HEK293 (cell line): ENCODE measurements around the gene IL17F.

ENCODE experiments used
- CTCF ChIA-PET: fragments of 350-600 bp; formaldehyde crosslinking; extraction: SDS; loops from one replicate; lab custom pipeline; 2021; ENCODE audit warnings: antibody characterized with exemption; lab: Yijun Ruan, JAX
- POLR2A ChIA-PET: fragments of 300-600 bp; formaldehyde crosslinking; extraction: SDS; loops from one replicate; lab custom pipeline; 2020; ENCODE audit warnings: antibody characterized with exemption, inconsistent platforms; lab: Yijun Ruan, JAX
- H3K27ac ChIP-seq: fragments of 200-500 bp; sonication (Bioruptor generic); 2 replicates; pipeline ENCODE4 v1.5.1; 2014; ENCODE audit warnings: low read depth, low read length, control low read depth, inconsistent platforms; ENCODE audit errors: extremely low read depth
- H3K36me3 ChIP-seq, 2 experiments: fragments of 200-500 bp in 1 of 2; sonication (Bioruptor generic) in 1 of 2; 1 replicate in 1 of 2; 2 replicates in 1 of 2; pipeline ENCODE4 v1.5.1; 2014 to 2017; ENCODE audit warnings: inconsistent platforms in 2 of 2, low read length in 2 of 2; ENCODE audit not compliant: control insufficient read depth in 2 of 2, insufficient read depth in 1 of 2
- H3K4me1 ChIP-seq: fragments of 200-500 bp; sonication (Bioruptor generic); 2 replicates; pipeline ENCODE4 v1.5.1; 2014; ENCODE audit warnings: mild to moderate bottlenecking, low read length, inconsistent platforms; ENCODE audit not compliant: control insufficient read depth, insufficient read depth
- H3K4me3 ChIP-seq: 2 replicates; pipeline ENCODE4 v1.5.1; 2011; ENCODE audit warnings: low read depth, mild to moderate bottlenecking, control low read depth, low read length, moderate library complexity
- H3K9me3 ChIP-seq: fragments of 200-500 bp; sonication (Bioruptor generic); 2 replicates; pipeline ENCODE4 v1.5.1; 2014; ENCODE audit warnings: low read depth, low read length, inconsistent platforms; ENCODE audit not compliant: control insufficient read depth, insufficient read depth
- HOXD13 ChIP-seq: sonication (generic); formaldehyde crosslinking; IDR thresholded peaks from 2 replicates; pipeline ENCODE4 v1.8.0; 2022; ENCODE audit warnings: missing genetic modification reagents, borderline replicate concordance
- MYNN ChIP-seq: fragments of 450-650 bp; formaldehyde crosslinking; IDR thresholded peaks from 2 replicates; pipeline ENCODE4 v1.5.1; 2016; ENCODE audit warnings: missing biosample characterization, missing genetic modification characterization, borderline replicate concordance
- SP2 ChIP-seq: fragments of 450-650 bp; formaldehyde crosslinking; IDR thresholded peaks from 2 replicates; pipeline ENCODE4 v1.5.1; 2016; ENCODE audit warnings: missing biosample characterization, missing genetic modification characterization
- ZBTB48 ChIP-seq: fragments of 450-650 bp; formaldehyde crosslinking; IDR thresholded peaks from 2 replicates; pipeline ENCODE4 v1.5.1; 2016; ENCODE audit warnings: missing biosample characterization, missing genetic modification characterization
- ZIC2 ChIP-seq: fragments of 450-650 bp; formaldehyde crosslinking; IDR thresholded peaks from 2 replicates; pipeline ENCODE4 v1.5.1; 2016; ENCODE audit warnings: missing biosample characterization, missing genetic modification characterization
- ZNF114 ChIP-seq: fragments of 450-650 bp; formaldehyde crosslinking; IDR thresholded peaks from 2 replicates; pipeline ENCODE4 v1.5.0; 2017; ENCODE audit warnings: missing biosample characterization, missing genetic modification characterization
- ZNF157 ChIP-seq: fragments of 450-650 bp; formaldehyde crosslinking; IDR thresholded peaks from 2 replicates; pipeline ENCODE4 v1.5.1; 2016; ENCODE audit warnings: missing biosample characterization, missing genetic modification characterization
- ZNF174 ChIP-seq: fragments of 450-650 bp; formaldehyde crosslinking; IDR thresholded peaks from 2 replicates; pipeline ENCODE4 v1.5.0; 2017; ENCODE audit warnings: missing biosample characterization, mild to moderate bottlenecking, missing genetic modification characterization
- ZNF19 ChIP-seq: fragments of 450-650 bp; formaldehyde crosslinking; IDR thresholded peaks from 2 replicates; pipeline ENCODE4; 2016; ENCODE audit warnings: missing biosample characterization, missing genetic modification characterization, low read depth
- ZNF350 ChIP-seq: fragments of 450-650 bp; formaldehyde crosslinking; IDR thresholded peaks from 2 replicates; pipeline ENCODE4 v1.5.0; 2017; ENCODE audit warnings: missing biosample characterization, mild to moderate bottlenecking, missing genetic modification characterization
- ZNF510 ChIP-seq: fragments of 450-650 bp; formaldehyde crosslinking; IDR thresholded peaks from 2 replicates; pipeline ENCODE4 v1.5.1; 2018; ENCODE audit warnings: mild to moderate bottlenecking, missing genetic modification characterization, missing biosample characterization; ENCODE audit not compliant: insufficient replicate concordance
- ZNF600 ChIP-seq: fragments of 450-650 bp; formaldehyde crosslinking; IDR thresholded peaks from 2 replicates; pipeline ENCODE4 v1.5.1; 2016; ENCODE audit warnings: missing biosample characterization, missing genetic modification characterization
- ZNF785 ChIP-seq: fragments of 450-650 bp; formaldehyde crosslinking; IDR thresholded peaks from 2 replicates; pipeline ENCODE4 v1.5.1; 2016; ENCODE audit warnings: missing biosample characterization, missing genetic modification characterization
- ZSCAN16 ChIP-seq: fragments of 450-650 bp; formaldehyde crosslinking; IDR thresholded peaks from 2 replicates; pipeline ENCODE4 v1.5.1; 2016; ENCODE audit warnings: missing biosample characterization, missing genetic modification characterization
- TF ChIP-seq, protein P1 (sequence below): fragments of 450-650 bp; formaldehyde crosslinking; IDR thresholded peaks from 2 replicates; pipeline ENCODE4 v1.5.1; 2017; ENCODE audit warnings: missing biosample characterization, missing genetic modification characterization
- TF ChIP-seq, protein P2 (sequence below): sonication (generic); formaldehyde crosslinking; IDR thresholded peaks from 2 replicates; pipeline ENCODE4 v1.8.1; 2022; ENCODE audit warnings: mild to moderate bottlenecking, moderate library complexity, missing genetic modification reagents
- TF ChIP-seq, protein P3 (sequence below): fragments of 450-650 bp; formaldehyde crosslinking; IDR thresholded peaks from 2 replicates; pipeline ENCODE4 v1.5.1; 2017; ENCODE audit warnings: missing biosample characterization, missing genetic modification characterization
- TF ChIP-seq, protein P4 (sequence below): fragments of 450-650 bp; formaldehyde crosslinking; IDR thresholded peaks from 2 replicates; pipeline ENCODE4 v1.5.1; 2016; ENCODE audit warnings: missing biosample characterization, missing genetic modification characterization
- TF ChIP-seq, protein P5 (sequence below): fragments of 450-650 bp; formaldehyde crosslinking; IDR thresholded peaks from 2 replicates; pipeline ENCODE4 v1.5.1; 2016; ENCODE audit warnings: missing biosample characterization, missing genetic modification characterization, borderline replicate concordance
- TF ChIP-seq, protein P6 (sequence below): fragments of 450-650 bp; IDR thresholded peaks from 2 replicates; pipeline ENCODE4 v1.5.1; 2018; ENCODE audit warnings: missing biosample characterization, mild to moderate bottlenecking, missing genetic modification characterization
- TF ChIP-seq, protein P7 (sequence below): fragments of 450-650 bp; formaldehyde crosslinking; IDR thresholded peaks from 2 replicates; pipeline ENCODE4 v1.5.1; 2016; ENCODE audit warnings: missing biosample characterization, missing genetic modification characterization

The IL17F gene

DNA sequence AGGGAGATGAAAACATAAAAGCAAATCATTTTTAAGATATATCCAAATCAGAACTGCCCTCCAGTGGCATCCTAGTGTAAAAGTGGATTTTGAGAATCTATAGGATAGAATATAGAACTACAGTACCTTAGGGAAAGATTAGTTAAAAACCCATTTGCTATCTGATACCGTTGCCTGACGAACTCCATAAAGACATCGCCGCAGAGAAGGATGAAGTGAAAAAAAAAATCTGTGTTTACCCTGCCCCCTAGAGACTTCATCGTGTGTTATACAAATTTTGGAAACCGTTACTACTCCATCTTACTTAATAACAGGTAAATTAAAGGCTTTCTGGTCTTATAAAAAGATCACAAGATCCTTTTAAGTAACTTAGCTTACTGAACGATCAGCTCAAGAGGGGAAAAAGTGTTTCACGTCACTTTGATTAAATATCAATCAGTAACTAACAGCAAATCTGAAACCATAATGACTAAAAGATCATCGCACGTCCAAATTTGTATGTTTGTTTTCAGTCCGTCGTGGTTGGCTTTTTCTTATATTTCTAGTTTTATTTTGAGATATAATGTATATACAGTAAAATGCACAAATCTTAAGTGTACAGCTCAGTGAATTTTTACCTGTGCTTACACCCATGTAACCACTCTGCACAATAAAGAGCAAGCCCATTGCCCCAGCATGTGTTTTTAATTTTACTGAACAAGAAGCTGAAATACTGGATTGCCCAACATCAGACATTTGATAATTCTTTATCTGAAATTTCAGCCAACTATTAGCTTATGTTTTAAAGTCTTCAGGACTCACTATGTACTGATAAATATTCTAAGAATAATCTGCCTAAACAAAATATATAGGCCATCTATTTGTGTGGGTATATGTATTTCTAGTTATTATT lies 41.1 kb upstream of the IL17F start (continued):
- TF ChIP-seq, protein P1, sequence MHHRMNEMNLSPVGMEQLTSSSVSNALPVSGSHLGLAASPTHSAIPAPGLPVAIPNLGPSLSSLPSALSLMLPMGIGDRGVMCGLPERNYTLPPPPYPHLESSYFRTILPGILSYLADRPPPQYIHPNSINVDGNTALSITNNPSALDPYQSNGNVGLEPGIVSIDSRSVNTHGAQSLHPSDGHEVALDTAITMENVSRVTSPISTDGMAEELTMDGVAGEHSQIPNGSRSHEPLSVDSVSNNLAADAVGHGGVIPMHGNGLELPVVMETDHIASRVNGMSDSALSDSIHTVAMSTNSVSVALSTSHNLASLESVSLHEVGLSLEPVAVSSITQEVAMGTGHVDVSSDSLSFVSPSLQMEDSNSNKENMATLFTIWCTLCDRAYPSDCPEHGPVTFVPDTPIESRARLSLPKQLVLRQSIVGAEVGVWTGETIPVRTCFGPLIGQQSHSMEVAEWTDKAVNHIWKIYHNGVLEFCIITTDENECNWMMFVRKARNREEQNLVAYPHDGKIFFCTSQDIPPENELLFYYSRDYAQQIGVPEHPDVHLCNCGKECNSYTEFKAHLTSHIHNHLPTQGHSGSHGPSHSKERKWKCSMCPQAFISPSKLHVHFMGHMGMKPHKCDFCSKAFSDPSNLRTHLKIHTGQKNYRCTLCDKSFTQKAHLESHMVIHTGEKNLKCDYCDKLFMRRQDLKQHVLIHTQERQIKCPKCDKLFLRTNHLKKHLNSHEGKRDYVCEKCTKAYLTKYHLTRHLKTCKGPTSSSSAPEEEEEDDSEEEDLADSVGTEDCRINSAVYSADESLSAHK (tag by site-specific recombination) = 0 out of 2 replicates have a peak, but pooled peaks have one; percentile 10
- TF ChIP-seq ZNF785 (tag by site-specific recombination) (no peak), SP2 (tag by site-specific recombination) (no peak), ZNF600 (tag by site-specific recombination) (no peak), ZNF114 (tag by site-specific recombination) (no peak), ZIC2 (tag by site-specific recombination) (no peak)
- TF ChIP-seq, protein P2, sequence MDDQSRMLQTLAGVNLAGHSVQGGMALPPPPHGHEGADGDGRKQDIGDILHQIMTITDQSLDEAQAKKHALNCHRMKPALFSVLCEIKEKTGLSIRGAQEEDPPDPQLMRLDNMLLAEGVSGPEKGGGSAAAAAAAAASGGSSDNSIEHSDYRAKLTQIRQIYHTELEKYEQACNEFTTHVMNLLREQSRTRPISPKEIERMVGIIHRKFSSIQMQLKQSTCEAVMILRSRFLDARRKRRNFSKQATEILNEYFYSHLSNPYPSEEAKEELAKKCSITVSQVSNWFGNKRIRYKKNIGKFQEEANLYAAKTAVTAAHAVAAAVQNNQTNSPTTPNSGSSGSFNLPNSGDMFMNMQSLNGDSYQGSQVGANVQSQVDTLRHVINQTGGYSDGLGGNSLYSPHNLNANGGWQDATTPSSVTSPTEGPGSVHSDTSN (CRISPR knock-in tag) = no peak

DNA sequence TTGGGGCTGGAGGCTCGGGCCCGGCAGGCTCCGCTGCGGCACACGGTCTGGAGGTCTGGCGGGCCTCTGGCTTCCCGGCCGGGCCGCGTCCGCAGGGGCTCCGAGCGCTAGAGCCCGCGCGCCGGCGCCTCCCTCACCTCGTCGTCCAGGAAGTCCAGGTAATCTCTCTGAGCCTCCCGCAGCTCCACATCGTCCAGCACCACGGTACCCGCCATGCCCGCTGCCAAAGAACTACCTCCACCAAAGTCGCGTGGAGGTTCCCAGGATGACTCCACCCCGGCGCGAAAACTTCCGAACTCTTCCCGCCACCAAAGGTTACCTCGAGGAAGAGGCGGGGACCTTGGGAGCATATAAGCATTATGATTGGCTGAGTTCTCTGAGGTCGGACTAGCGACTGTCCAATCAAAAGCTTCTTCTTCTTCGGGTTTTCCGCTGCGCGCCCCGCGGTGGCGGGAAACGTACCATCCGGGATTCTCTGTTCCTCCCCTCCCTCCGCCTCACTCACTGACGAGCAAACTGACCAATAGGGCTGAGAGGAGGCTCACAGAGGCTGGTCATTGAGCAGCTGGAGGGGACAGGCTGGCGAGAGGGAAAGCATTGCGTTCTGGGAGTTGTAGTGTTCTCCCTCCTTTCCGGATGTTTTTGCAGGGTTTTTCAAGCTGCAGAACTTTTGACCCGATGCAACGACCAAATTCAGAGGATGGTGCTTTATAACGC lies 40.3 kb upstream of the IL17F start, which contains the start of gene MCM3:
Gene MCM3 (minus strand): TSS at position 283 of the 717 bp plus-strand sequence. CDS start 68 bp downstream, at position 215.
- peaks cover 6% of the 10 kb centered on the region; the same call in 1 of the 2 replicates for H3K4me1 ChIP-seq
- peak within 1 kb of the TSS; percentile 96 for H3K27ac ChIP-seq
- CTCF ChIA-PET = interaction anchor here (0.6 to 8.2 kb wide), 24 partner anchors 10 to 1201 kb away, joined by 3 to 202 read pairs (median 4); no protein-coding TSS in a partner anchor
- no peaks in the 10 kb centered on the region for H3K9me3 ChIP-seq
- H3K36me3 ChIP-seq = peaks cover 31 to 40% of the 10 kb centered on the region in 2 experiments
- POLR2A ChIA-PET = interaction anchor here (0.7 to 2.8 kb wide), 26 partner anchors 10 to 781 kb away, joined by 3 to 28 read pairs (median 4); partner anchors contain the start of genes EFHC1, FBXO9 and PAQR8
- peak within 1 kb of the TSS; percentile 76 for H3K4me3 ChIP-seq
- TF ChIP-seq ZNF510 (tag by site-specific recombination) (no peak), ZNF19 (tag by site-specific recombination) (no peak), ZNF174 (tag by site-specific recombination) (no peak), MYNN (tag by site-specific recombination) (no peak; the same call in 1 of the 2 replicates), ZBTB48 (tag by site-specific recombination) (no peak), ZSCAN16 (tag by site-specific recombination) (no peak), HOXD13 (CRISPR knock-in tag) (peak; percentile 88), ZNF157 (tag by site-specific recombination) (no peak), ZNF350 (tag by site-specific recombination) (peak; percentile 97)
- TF ChIP-seq, protein P3, sequence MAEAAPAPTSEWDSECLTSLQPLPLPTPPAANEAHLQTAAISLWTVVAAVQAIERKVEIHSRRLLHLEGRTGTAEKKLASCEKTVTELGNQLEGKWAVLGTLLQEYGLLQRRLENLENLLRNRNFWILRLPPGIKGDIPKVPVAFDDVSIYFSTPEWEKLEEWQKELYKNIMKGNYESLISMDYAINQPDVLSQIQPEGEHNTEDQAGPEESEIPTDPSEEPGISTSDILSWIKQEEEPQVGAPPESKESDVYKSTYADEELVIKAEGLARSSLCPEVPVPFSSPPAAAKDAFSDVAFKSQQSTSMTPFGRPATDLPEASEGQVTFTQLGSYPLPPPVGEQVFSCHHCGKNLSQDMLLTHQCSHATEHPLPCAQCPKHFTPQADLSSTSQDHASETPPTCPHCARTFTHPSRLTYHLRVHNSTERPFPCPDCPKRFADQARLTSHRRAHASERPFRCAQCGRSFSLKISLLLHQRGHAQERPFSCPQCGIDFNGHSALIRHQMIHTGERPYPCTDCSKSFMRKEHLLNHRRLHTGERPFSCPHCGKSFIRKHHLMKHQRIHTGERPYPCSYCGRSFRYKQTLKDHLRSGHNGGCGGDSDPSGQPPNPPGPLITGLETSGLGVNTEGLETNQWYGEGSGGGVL (tag by site-specific recombination) = peak; percentile 94
- TF ChIP-seq, protein P4, sequence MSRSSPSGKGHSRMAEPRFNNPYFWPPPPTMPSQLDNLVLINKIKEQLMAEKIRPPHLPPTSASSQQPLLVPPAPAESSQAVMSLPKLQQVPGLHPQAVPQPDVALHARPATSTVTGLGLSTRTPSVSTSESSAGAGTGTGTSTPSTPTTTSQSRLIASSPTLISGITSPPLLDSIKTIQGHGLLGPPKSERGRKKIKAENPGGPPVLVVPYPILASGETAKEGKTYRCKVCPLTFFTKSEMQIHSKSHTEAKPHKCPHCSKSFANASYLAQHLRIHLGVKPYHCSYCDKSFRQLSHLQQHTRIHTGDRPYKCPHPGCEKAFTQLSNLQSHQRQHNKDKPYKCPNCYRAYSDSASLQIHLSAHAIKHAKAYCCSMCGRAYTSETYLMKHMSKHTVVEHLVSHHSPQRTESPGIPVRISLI (tag by site-specific recombination) = no peak
- TF ChIP-seq, protein P5, sequence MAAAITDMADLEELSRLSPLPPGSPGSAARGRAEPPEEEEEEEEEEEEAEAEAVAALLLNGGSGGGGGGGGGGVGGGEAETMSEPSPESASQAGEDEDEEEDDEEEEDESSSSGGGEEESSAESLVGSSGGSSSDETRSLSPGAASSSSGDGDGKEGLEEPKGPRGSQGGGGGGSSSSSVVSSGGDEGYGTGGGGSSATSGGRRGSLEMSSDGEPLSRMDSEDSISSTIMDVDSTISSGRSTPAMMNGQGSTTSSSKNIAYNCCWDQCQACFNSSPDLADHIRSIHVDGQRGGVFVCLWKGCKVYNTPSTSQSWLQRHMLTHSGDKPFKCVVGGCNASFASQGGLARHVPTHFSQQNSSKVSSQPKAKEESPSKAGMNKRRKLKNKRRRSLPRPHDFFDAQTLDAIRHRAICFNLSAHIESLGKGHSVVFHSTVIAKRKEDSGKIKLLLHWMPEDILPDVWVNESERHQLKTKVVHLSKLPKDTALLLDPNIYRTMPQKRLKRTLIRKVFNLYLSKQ = no peak
- TF ChIP-seq, protein P6, sequence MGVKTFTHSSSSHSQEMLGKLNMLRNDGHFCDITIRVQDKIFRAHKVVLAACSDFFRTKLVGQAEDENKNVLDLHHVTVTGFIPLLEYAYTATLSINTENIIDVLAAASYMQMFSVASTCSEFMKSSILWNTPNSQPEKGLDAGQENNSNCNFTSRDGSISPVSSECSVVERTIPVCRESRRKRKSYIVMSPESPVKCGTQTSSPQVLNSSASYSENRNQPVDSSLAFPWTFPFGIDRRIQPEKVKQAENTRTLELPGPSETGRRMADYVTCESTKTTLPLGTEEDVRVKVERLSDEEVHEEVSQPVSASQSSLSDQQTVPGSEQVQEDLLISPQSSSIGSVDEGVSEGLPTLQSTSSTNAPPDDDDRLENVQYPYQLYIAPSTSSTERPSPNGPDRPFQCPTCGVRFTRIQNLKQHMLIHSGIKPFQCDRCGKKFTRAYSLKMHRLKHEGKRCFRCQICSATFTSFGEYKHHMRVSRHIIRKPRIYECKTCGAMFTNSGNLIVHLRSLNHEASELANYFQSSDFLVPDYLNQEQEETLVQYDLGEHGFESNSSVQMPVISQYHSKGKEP (tag by site-specific recombination) = peak; percentile 77; the same call in 1 of the 2 replicates
- TF ChIP-seq, protein P7, sequence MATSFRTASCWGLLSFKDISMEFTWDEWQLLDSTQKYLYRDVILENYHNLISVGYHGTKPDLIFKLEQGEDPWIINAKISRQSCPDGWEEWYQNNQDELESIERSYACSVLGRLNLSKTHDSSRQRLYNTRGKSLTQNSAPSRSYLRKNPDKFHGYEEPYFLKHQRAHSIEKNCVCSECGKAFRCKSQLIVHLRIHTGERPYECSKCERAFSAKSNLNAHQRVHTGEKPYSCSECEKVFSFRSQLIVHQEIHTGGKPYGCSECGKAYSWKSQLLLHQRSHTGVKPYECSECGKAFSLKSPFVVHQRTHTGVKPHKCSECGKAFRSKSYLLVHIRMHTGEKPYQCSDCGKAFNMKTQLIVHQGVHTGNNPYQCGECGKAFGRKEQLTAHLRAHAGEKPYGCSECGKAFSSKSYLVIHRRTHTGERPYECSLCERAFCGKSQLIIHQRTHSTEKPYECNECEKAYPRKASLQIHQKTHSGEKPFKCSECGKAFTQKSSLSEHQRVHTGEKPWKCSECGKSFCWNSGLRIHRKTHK = no peak
